GM12878 (cell line): ENCODE measurements around the gene UVSSA. TPM values are rescaled to one million over a fixed set of nuclear protein-coding genes. Genes with fewer than 3 reads are reported as not detected.

Experiments
- EP300 ChIP-seq, 2 experiments: fragments of 150-350 bp in 1 of 2; IDR thresholded peaks; 2 replicates each; pipeline ENCODE4 v1.6.1; 2011 to 2012; ENCODE audit warnings: low read depth in 2 of 2, low read length in 2 of 2, borderline replicate concordance in 1 of 2, improper control_type of control experiment in 1 of 2, inconsistent platforms in 1 of 2; ENCODE audit not compliant: control insufficient read depth in 1 of 2
- KDM1A ChIP-seq: fragments of 200-600 bp; sonication (generic); IDR thresholded peaks from 2 replicates; pipeline ENCODE4 v1.6.1; 2016; ENCODE audit warnings: borderline replicate concordance
- SP1 ChIP-seq: IDR thresholded peaks from one replicate; pipeline ENCODE4 v1.6.1; 2011; ENCODE audit warnings: low read depth, low read length
- SRF ChIP-seq, 2 experiments: IDR thresholded peaks; 2 replicates each; pipeline ENCODE4 v1.6.1; 2011; ENCODE audit warnings: low read depth in 2 of 2, low read length in 2 of 2, mild to moderate bottlenecking in 1 of 2, moderate library complexity in 1 of 2
- WRNIP1 ChIP-seq: IDR thresholded peaks from 2 replicates; pipeline ENCODE4 v1.6.1; 2011; ENCODE audit warnings: low read depth, low read length, improper control_type of control experiment, borderline replicate concordance
- polyA plus RNA-seq, 11 experiments: library from polyadenylated mRNA; depleted of rRNA in 4 of 11; unstranded in 6 of 11; stranded (reverse) in 5 of 11; fragments of >200 nt; fragmentation: Nextera tagmentation in 4 of 11; fragmentation: Illumina TruSeq in 1 of 11; extraction: Ambion mirVana in 4 of 11; extraction: Trizol in 1 of 11; gene quantifications; 1 replicate in 1 of 11; 2 replicates in 10 of 11; pipeline versions ENCODE4 v1.2.1 to v1.2.3, GENCODE V29; 2011 to 2016; ENCODE audit warnings: inconsistent platforms in 2 of 11, missing spikeins in 2 of 11, low read depth in 1 of 11
- total RNA-seq, 4 experiments: library from RNA; depleted of rRNA in 3 of 4; stranded (reverse); fragments of >200 nt in 3 of 4; fragmentation: Illumina TruSeq in 1 of 4; extraction: Trizol in 1 of 4; gene quantifications; 2 replicates each; pipeline versions ENCODE4 v1.2.1 to v1.2.3, GENCODE V29; 2013 to 2021
- TF ChIP-seq, protein P1 (sequence below): fragments of 450-650 bp; IDR thresholded peaks from 2 replicates; pipeline ENCODE4 v1.6.1; 2017; ENCODE audit warnings: mild to moderate bottlenecking, moderate library complexity
- TF ChIP-seq, protein P2 (sequence below): fragments of 450-650 bp; IDR thresholded peaks from 2 replicates; pipeline ENCODE4 v1.6.1; 2014; ENCODE audit warnings: mild to moderate bottlenecking

Gene UVSSA
- total and polyA plus RNA-seq, 10 of the 15 experiments (the other 5 are each of a cell fraction or from before 2014, with no cell fraction given): 0.34 to 16.8 (median 3.6) TPM

DNA sequence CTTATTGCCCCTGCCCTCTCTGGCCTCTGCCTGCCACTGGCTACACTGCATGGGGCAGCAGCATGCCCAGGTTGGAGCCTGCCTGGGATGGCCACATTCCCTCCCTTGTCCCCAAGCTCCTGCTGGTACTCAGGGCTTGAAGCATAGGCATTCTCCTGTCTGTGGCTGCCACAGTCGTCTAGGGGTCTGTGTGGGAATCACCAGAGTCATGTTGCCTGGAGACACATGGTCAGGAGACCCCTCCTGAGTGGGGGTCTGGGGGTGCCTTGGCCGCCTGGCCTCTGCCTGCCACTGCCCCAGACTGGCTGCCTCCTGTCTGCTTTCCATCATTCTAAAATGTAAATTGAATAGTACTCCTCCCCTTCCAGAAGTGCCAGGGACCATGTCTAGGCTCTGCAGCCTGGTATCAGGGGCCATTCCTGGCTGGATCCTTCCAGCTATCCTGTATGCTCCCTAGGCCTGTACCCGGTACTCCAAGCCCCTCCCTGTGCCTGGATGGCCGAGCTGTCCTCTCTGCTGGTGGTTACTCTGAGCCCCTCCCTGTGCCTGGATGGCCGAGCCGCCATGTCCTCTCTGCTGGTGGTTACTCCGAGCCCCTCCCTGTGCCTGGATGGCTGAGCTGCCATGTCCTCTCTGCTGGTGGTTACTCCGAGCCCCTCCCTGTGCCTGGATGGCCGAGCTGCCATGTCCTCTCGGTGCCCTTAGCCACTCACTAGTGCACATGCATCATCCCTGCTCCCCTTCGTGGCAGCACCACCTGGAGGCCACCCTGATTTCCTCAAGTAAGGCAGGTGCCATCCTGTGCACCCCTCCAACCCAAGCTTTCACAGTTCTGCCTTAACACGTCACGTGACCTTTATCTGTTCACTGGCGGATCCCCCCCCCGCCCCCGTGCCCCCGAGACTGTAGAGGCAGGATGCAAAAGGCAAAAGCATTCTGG, 64.7 kb downstream of the UVSSA start (continued):
- TF ChIP-seq WRNIP1 (no peak), KDM1A (no peak), EP300 (IDR thresholded peaks at IDR 0.05; ENCODE audit: borderline replicate concordance in 1 of 2, control insufficient read depth in 1 of 2, low read depth in 2 of 2, low read length in 2 of 2) (no peak), SP1 (no peak), SRF (IDR thresholded peaks at IDR 0.05; ENCODE audit: low read depth in 2 of 2, low read length in 2 of 2) (no peak)
- TF ChIP-seq, protein P1, sequence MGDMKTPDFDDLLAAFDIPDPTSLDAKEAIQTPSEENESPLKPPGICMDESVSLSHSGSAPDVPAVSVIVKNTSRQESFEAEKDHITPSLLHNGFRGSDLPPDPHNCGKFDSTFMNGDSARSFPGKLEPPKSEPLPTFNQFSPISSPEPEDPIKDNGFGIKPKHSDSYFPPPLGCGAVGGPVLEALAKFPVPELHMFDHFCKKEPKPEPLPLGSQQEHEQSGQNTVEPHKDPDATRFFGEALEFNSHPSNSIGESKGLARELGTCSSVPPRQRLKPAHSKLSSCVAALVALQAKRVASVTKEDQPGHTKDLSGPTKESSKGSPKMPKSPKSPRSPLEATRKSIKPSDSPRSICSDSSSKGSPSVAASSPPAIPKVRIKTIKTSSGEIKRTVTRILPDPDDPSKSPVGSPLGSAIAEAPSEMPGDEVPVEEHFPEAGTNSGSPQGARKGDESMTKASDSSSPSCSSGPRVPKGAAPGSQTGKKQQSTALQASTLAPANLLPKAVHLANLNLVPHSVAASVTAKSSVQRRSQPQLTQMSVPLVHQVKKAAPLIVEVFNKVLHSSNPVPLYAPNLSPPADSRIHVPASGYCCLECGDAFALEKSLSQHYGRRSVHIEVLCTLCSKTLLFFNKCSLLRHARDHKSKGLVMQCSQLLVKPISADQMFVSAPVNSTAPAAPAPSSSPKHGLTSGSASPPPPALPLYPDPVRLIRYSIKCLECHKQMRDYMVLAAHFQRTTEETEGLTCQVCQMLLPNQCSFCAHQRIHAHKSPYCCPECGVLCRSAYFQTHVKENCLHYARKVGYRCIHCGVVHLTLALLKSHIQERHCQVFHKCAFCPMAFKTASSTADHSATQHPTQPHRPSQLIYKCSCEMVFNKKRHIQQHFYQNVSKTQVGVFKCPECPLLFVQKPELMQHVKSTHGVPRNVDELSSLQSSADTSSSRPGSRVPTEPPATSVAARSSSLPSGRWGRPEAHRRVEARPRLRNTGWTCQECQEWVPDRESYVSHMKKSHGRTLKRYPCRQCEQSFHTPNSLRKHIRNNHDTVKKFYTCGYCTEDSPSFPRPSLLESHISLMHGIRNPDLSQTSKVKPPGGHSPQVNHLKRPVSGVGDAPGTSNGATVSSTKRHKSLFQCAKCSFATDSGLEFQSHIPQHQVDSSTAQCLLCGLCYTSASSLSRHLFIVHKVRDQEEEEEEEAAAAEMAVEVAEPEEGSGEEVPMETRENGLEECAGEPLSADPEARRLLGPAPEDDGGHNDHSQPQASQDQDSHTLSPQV: no peak
- TF ChIP-seq, protein P2, sequence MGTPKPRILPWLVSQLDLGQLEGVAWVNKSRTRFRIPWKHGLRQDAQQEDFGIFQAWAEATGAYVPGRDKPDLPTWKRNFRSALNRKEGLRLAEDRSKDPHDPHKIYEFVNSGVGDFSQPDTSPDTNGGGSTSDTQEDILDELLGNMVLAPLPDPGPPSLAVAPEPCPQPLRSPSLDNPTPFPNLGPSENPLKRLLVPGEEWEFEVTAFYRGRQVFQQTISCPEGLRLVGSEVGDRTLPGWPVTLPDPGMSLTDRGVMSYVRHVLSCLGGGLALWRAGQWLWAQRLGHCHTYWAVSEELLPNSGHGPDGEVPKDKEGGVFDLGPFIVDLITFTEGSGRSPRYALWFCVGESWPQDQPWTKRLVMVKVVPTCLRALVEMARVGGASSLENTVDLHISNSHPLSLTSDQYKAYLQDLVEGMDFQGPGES: no peak
